H1 (cell line): ENCODE measurements around the gene WFDC1. TPM values are rescaled to one million over a fixed set of nuclear protein-coding genes. Genes with fewer than 3 reads are reported as not detected.

Experiments used
- CTCF ChIA-PET: fragments of 300-600 bp; sonication (Branson Sonifier 250); formaldehyde crosslinking; loops from one replicate; lab custom pipeline; 2021; ENCODE audit not compliant: partially characterized antibody; lab: Charles Lee
- POLR2A ChIA-PET: fragments of 300-600 bp; sonication (Branson Sonifier 250); formaldehyde crosslinking; loops from one replicate; lab custom pipeline; 2021; ENCODE audit warnings: inconsistent platforms; ENCODE audit not compliant: partially characterized antibody; lab: Charles Lee
- DNase-seq, 2 experiments: peaks; one replicate each; pipeline versions ENCODE4 v3.0.0 to v3.0.0-alpha.2; 2010 to 2022; ENCODE audit warnings: low spot score in 2 of 2, low read depth in 1 of 2, mixed read lengths in 1 of 2
- FAIRE-seq: peaks from 2 replicates; lab custom pipeline; 2011; peaks lifted over from hg19 to GRCh38; lab: Jason Lieb, UNC
- H2AFZ ChIP-seq: 2 replicates; pipeline ENCODE4 v1.8.1; 2012; ENCODE audit warnings: low read length, inconsistent platforms
- H2AK5ac ChIP-seq: 2 replicates; pipeline ENCODE4 v1.6.1; 2013; ENCODE audit warnings: low read depth, low read length
- H2BK120ac ChIP-seq: replicated peaks from 2 replicates; pipeline ENCODE3; 2013; ENCODE audit warnings: low read depth, low read length, inconsistent platforms
- H2BK12ac ChIP-seq: 2 replicates; pipeline ENCODE4 v1.6.1; 2013; ENCODE audit warnings: low read depth, low read length
- H2BK15ac ChIP-seq: 2 replicates; pipeline ENCODE4 v1.6.1; 2013; ENCODE audit warnings: low read length
- H2BK20ac ChIP-seq: 2 replicates; pipeline ENCODE4 v1.6.1; 2013; ENCODE audit warnings: low read length
- H2BK5ac ChIP-seq: 2 replicates; pipeline ENCODE4 v1.6.1; 2013; ENCODE audit warnings: low read depth, low read length
- H3K14ac ChIP-seq: 2 replicates; pipeline ENCODE4 v1.6.1; 2013; ENCODE audit warnings: inconsistent platforms; ENCODE audit not compliant: insufficient read length
- H3K18ac ChIP-seq: 2 replicates; pipeline ENCODE4 v1.6.1; 2013; ENCODE audit warnings: low read length; ENCODE audit errors: extremely low read depth
- H3K23ac ChIP-seq: 2 replicates; pipeline ENCODE4 v1.6.1; 2013; ENCODE audit warnings: inconsistent platforms; ENCODE audit not compliant: insufficient read length
- H3K23me2 ChIP-seq: 2 replicates; pipeline ENCODE4 v1.6.1; 2013; ENCODE audit warnings: low read depth, low read length
- H3K27ac ChIP-seq: 2 replicates; pipeline ENCODE4 v1.6.1; 2011; ENCODE audit warnings: low read depth, low read length, inconsistent platforms
- H3K27me3 ChIP-seq, 4 experiments: replicated peaks in 1 of 4; 1 replicate in 1 of 4; 2 replicates in 3 of 4; pipeline versions ENCODE4 v1.6.1 to v1.8.1; 2011 to 2013; ENCODE audit warnings: low read length in 3 of 4, mild to moderate bottlenecking in 3 of 4, inconsistent platforms in 2 of 4, mixed read lengths in 2 of 4, moderate library complexity in 1 of 4; ENCODE audit not compliant: control insufficient read depth in 3 of 4, insufficient read depth in 3 of 4; ENCODE audit errors: extremely low read depth in 1 of 4
- H3K36me3 ChIP-seq, 4 experiments: 2 replicates each; pipeline versions ENCODE4 v1.6.1 to v1.8.1; 2011 to 2013; ENCODE audit warnings: mild to moderate bottlenecking in 4 of 4, low read length in 3 of 4, moderate library complexity in 2 of 4, control low read depth in 1 of 4, inconsistent platforms in 1 of 4; ENCODE audit not compliant: insufficient read depth in 4 of 4, control insufficient read depth in 2 of 4
- H3K4ac ChIP-seq: replicated peaks from 2 replicates; pipeline ENCODE3; 2013; ENCODE audit warnings: low read length, low read depth, mixed read lengths, inconsistent platforms; ENCODE audit not compliant: insufficient read length
- H3K4me1 ChIP-seq, 4 experiments: replicated peaks in 1 of 4; 1 replicate in 1 of 4; 2 replicates in 3 of 4; pipeline versions ENCODE4 v1.6.1 to v1.8.1; 2011 to 2013; ENCODE audit warnings: low read length in 3 of 4, inconsistent platforms in 2 of 4, mixed read lengths in 1 of 4; ENCODE audit not compliant: insufficient read depth in 4 of 4, control insufficient read depth in 3 of 4
- H3K4me2 ChIP-seq, 2 experiments: 2 replicates each; pipeline versions ENCODE4 v1.6.1 to v1.8.1; 2011 to 2013; ENCODE audit warnings: low read depth in 2 of 2, low read length in 2 of 2, control low read depth in 1 of 2, inconsistent platforms in 1 of 2, mild to moderate bottlenecking in 1 of 2; ENCODE audit not compliant: insufficient read depth in 1 of 2
- H3K4me3 ChIP-seq, 4 experiments: fragments of 200-600, 300-600 bp in 1 of 4; sonication (generic), shearing (Covaris generic), sonication (Bioruptor Twin) in 1 of 4; 2 replicates each; pipeline versions ENCODE4 v1.5.1 to v1.8.1; 2011 to 2016; ENCODE audit warnings: low read length in 4 of 4, low read depth in 3 of 4, control low read depth in 2 of 4, inconsistent platforms in 2 of 4, mild to moderate bottlenecking in 2 of 4, mixed read lengths in 1 of 4, moderate library complexity in 1 of 4; ENCODE audit not compliant: insufficient read depth in 2 of 4; ENCODE audit errors: extremely low read depth in 1 of 4
- H3K56ac ChIP-seq: replicated peaks from 2 replicates; pipeline ENCODE3; 2013; ENCODE audit warnings: low read depth, mild to moderate bottlenecking, mixed read lengths, low read length, inconsistent platforms; ENCODE audit not compliant: insufficient read length
- H3K79me1 ChIP-seq: 2 replicates; pipeline ENCODE4 v1.6.1; 2013; ENCODE audit warnings: low read depth, low read length, control low read depth
- H3K79me2 ChIP-seq, 2 experiments: 2 replicates each; pipeline versions ENCODE4 v1.6.1 to v1.8.1; 2012 to 2013; ENCODE audit warnings: low read length in 2 of 2, mild to moderate bottlenecking in 2 of 2, inconsistent platforms in 1 of 2; ENCODE audit not compliant: insufficient read depth in 2 of 2, control insufficient read depth in 1 of 2
- H3K9ac ChIP-seq, 4 experiments: replicated peaks in 1 of 4; 1 replicate in 1 of 4; 2 replicates in 3 of 4; pipeline versions ENCODE4 v1.6.1 to v1.8.1; 2011 to 2013; ENCODE audit warnings: low read depth in 3 of 4, low read length in 3 of 4, control low read depth in 2 of 4, mild to moderate bottlenecking in 2 of 4, moderate library complexity in 2 of 4, inconsistent platforms in 1 of 4; ENCODE audit errors: extremely low read depth in 1 of 4
- H3K9me3 ChIP-seq, 2 experiments: 2 replicates each; pipeline versions ENCODE4 v1.6.1 to v1.8.1; 2012 to 2013; ENCODE audit warnings: mild to moderate bottlenecking in 2 of 2, moderate library complexity in 2 of 2, control low read depth in 1 of 2, inconsistent platforms in 1 of 2, low read depth in 1 of 2, low read length in 1 of 2, mixed read lengths in 1 of 2; ENCODE audit not compliant: insufficient read depth in 2 of 2
- H4K20me1 ChIP-seq, 2 experiments: replicated peaks in 1 of 2; 2 replicates each; pipeline versions ENCODE3 to v1.8.1; 2011 to 2013; ENCODE audit warnings: inconsistent platforms in 2 of 2, low read length in 2 of 2, mild to moderate bottlenecking in 1 of 2; ENCODE audit not compliant: insufficient read depth in 2 of 2, control insufficient read depth in 1 of 2
- H4K5ac ChIP-seq: 2 replicates; pipeline ENCODE4 v1.6.1; 2013; ENCODE audit warnings: low read length, low read depth, mixed read lengths, inconsistent platforms; ENCODE audit not compliant: insufficient read length
- H4K8ac ChIP-seq: 2 replicates; pipeline ENCODE4 v1.8.0; 2013; ENCODE audit warnings: mild to moderate bottlenecking, moderate library complexity, low read length, inconsistent platforms; ENCODE audit not compliant: insufficient read depth; ENCODE audit errors: extremely low read depth
- H4K91ac ChIP-seq: replicated peaks from 2 replicates; pipeline ENCODE3; 2013; ENCODE audit warnings: low read length, mixed read lengths, inconsistent platforms; ENCODE audit not compliant: insufficient read length
- EZH2 ChIP-seq: fragments of 200-600 bp; sonication (generic); IDR thresholded peaks from 2 replicates; pipeline ENCODE4 v1.7.1; 2012; ENCODE audit warnings: low read depth, mild to moderate bottlenecking, moderate library complexity, low read length, inconsistent platforms; ENCODE audit not compliant: severe bottlenecking
- TEAD4 ChIP-seq: IDR thresholded peaks from 2 replicates; pipeline ENCODE4 v1.6.1; 2012; ENCODE audit warnings: low read depth, low read length, inconsistent platforms, mixed read lengths
- WGBS, 2 experiments: shearing (Covaris generic) in 1 of 2; methylation state at CpG; one replicate each; pipeline versions ENCODE4 v1.1.6 to v1.1.7; 2013 to 2015; ENCODE audit warnings: low lambda C conversion rate in 2 of 2, mixed read lengths in 2 of 2, inconsistent platforms in 1 of 2, low coverage in 1 of 2, missing lambda C conversion rate in 1 of 2; ENCODE audit not compliant: insufficient replicate concordance in 2 of 2, insufficient coverage in 1 of 2, insufficient read length in 1 of 2; ENCODE audit errors: extremely low coverage in 1 of 2, missing lambda C conversion rate in 1 of 2; 5-methylcytosine and 5-hydroxymethylcytosine counted together
- polyA plus RNA-seq, 7 experiments: library from polyadenylated mRNA; depleted of rRNA in 3 of 7; stranded (reverse) in 5 of 7; unstranded in 2 of 7; fragments of >200 nt in 5 of 7; fragments of 200-250 nt in 2 of 7; gene quantifications; 1 replicate in 5 of 7; 2 replicates in 1 of 7; 4 replicates in 1 of 7; pipeline versions ENCODE4 v1.2.1 to v1.2.3, GENCODE V29; 2011 to 2013; ENCODE audit warnings: missing spikeins in 2 of 7, mixed read lengths in 2 of 7
- total RNA-seq: library from RNA; stranded (reverse); fragmentation: NEBNext Ultra II Directional; extraction: Animal tissue kit (Norgen Biotek cat#: 25700); gene quantifications from 2 replicates; pipeline ENCODE4 v1.2.1, GENCODE V29; 2021

WFDC1 gene
- total and polyA plus RNA-seq, 2 of the 8 experiments (the other 6 are each of a cell fraction or from before 2014, with no cell fraction given) = 0.70 to 1.1 TPM

GRCh38 chr16:84362471-84362941 lies 67.8 kb downstream of the WFDC1 start:
- no peak for FAIRE-seq
- Histone ChIP-seq H2BK120ac (no peak overlapping the region), H3K9ac (no peak overlapping the region), H2BK15ac (no peak overlapping the region), H3K4me3 (no peak overlapping the region), H3K27ac (no peak overlapping the region), H3K18ac (no peak overlapping the region; the same call in 1 of the 2 replicates), H3K14ac (no peak overlapping the region), H2AFZ (peak overlapping the region; percentile 9; the same call in 1 of the 2 replicates), H3K4ac (no peak overlapping the region), H3K4me1 (peaks cover 2 to 6% (median 4%) of the 10 kb centered on the region in 4 experiments; a peak in 5 of 7 replicates), H3K4me2 (0 out of 4 replicates have a peak overlapping the region, but pooled peaks of 1 of the 2 experiments have one; percentile 12), H3K23me2 (no peaks in the 10 kb centered on the region), H3K9me3 (no peaks in the 10 kb centered on the region), H4K5ac (no peak overlapping the region), H3K56ac (no peak overlapping the region), H4K91ac (no peak overlapping the region), H4K20me1 (no peaks in the 10 kb centered on the region), H4K8ac (no peak overlapping the region), H2BK20ac (no peak overlapping the region), H3K36me3 (no peaks in the 10 kb centered on the region), H3K79me2 (no peaks in the 10 kb centered on the region), H3K79me1 (no peaks in the 10 kb centered on the region), H2AK5ac (no peak overlapping the region), H3K23ac (no peak overlapping the region), H2BK12ac (no peak overlapping the region), H2BK5ac (no peak overlapping the region), H3K27me3 (peaks cover 0 to 6% (median 6%) of the 10 kb centered on the region in 4 experiments; a peak in 6 of 7 replicates)
- DNase-seq = no peak
- ChIA-PET POLR2A (no interaction called here), CTCF (interaction anchor here (1.0 to 1.6 kb wide), 4 partner anchors 54 to 122 kb away, joined by 3 to 4 read pairs (median 3); no protein-coding TSS in a partner anchor)
- TF ChIP-seq TEAD4 (peak; percentile 59; the same call in 1 of the 2 replicates), EZH2 (no peak)
- WGBS, 2 experiments = 65% methylated on average over 13 of the region's 13 CpGs; no CpG with 5 or more reads in 1 of the 2 experiments
